ENCODE results near the gene HAX1. TPM values are rescaled to one million over a fixed set of nuclear protein-coding genes. Genes with fewer than 3 reads are reported as not detected.
A peak's percentile ranks its signal among the peaks of the same experiment; 100 is the strongest.
"Not testable (repeated sequence)": the region's sequence is repeated elsewhere in the genome, so short reads cannot be mapped to it uniquely, and the experiment has no call there.

HAX1 gene
- 53.8 and 68.1 TPM in 2 replicates for total RNA-seq

GRCh38 chr1:154272217-154272998 lies at the start of gene HAX1:
TSS of gene HAX1 (plus strand) at chr1:154272629. CDS start at chr1:154272724, 95 bp downstream.
- DNase-seq (ENCODE audit: extremely low read depth, low read depth, low spot score), result peak; percentile 90

GRCh38 chr1:154222918-154223317 lies 49.5 kb upstream of the HAX1 start:
- no peak for DNase-seq (ENCODE audit: extremely low read depth, low read depth, low spot score)

DNA sequence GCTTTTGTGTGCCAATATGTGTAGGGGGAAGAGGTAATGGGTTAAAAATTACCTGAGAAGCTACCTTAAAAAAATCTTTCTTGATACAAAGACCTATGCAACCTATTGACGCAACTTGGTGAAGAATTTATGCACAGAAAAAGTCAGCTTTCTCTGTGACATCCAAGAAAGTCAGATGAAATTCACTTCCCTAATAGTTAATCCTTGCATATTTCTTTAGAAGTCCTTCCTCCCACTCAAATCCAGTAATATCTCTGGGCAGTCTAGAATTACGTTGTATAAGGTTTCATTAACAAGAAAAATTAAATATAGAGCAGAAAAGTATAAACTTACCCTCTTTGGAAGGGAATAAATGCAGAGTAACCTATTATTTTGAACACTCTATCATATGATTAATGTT lies 48.8 kb upstream of the HAX1 start:
- DNase-seq (ENCODE audit: extremely low read depth, low read depth, low spot score), result no peak

GRCh38 chr1:154225370-154225769 lies 47.1 kb upstream of the HAX1 start:
- no peak for DNase-seq (ENCODE audit: extremely low read depth, low read depth, low spot score)

DNA sequence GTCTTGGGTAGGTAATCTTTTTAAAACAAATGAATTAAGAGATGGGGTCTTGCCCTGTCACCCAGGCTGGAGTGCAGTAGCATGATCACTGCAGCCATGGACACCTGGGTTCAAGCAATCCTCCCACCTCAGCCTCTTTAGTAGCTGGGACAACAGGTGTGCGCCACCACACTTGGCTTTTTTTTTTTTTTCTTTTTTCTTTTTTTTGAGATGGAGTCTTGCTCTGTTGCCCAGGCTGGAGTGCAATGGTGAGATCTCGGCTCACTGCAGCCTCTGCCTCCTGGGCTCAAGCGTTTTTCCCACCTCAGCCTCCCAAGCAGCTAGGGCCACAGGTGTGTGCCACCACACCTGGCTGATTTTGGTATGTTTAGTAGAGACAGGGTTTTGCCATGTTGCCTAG lies 41.3 kb upstream of the HAX1 start:
- not testable (repeated sequence) for DNase-seq (ENCODE audit: extremely low read depth, low read depth, low spot score)

DNA sequence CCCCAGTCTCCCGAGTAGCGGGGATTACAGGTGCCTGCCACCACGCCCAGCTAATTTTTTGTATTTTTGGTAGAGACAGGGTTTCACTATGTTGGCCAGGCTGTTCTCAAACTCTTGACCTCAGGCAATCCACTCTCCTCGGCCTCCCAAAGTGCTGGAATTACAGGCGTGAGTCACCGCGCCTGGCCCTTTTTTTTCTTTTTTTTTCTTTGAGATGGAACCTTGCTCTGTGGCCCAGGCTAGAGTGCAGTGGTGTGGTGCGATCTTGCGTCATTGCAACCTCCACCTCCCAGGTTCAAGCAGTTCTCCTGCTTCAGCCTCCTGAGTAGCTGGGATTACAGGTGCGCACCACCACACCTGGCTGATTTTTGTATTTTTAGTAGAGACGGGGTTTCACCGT lies 39.3 kb upstream of the HAX1 start:
- not testable (repeated sequence) for DNase-seq (ENCODE audit: extremely low read depth, low read depth, low spot score)

DNA sequence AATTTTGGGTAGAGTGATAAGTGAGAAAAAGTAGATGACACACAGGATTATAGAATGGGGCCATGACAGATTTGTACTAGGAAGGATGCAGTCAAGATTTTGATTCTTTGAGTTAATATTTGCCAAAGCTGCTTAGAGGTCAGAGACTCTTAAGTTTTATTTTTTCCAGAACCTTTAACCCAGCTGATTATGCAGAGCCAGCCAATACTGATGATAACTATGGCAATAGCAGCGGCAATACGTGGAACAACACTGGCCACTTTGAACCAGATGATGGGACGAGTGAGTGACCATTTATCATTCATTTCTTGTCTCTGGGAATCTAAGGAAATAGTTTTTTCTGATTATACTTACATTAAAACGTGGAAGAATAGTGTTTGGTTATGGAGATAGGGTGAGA lies 35.6 kb upstream of the HAX1 start:
- no peak for DNase-seq (ENCODE audit: extremely low read depth, low read depth, low spot score)

DNA sequence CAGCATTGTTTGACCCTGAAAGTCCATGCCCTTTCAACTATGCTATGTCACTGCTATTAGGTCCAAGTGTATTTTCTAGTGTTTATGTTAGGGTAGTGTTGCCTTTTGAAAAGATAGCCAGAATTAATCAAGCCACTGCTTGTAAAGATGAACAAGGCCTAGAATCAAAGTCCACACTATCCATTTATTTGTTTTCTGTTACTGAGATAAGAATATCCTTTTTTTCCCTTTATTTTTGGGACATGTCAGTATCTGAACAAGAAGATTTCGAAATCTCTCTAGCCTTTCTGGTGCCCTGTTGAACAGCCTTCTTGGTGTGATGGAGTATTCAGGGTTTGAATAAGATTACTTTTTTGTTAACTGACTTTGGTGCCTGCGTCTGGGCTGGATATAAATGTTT lies 35.0 kb upstream of the HAX1 start:
- DNase-seq (ENCODE audit: extremely low read depth, low read depth, low spot score), result no peak

- DNase-seq (ENCODE audit: extremely low read depth, low read depth, low spot score), result no peak
Measured at GRCh38 chr1:154237880-154238506, 34.4 kb upstream of the HAX1 start.

DNA sequence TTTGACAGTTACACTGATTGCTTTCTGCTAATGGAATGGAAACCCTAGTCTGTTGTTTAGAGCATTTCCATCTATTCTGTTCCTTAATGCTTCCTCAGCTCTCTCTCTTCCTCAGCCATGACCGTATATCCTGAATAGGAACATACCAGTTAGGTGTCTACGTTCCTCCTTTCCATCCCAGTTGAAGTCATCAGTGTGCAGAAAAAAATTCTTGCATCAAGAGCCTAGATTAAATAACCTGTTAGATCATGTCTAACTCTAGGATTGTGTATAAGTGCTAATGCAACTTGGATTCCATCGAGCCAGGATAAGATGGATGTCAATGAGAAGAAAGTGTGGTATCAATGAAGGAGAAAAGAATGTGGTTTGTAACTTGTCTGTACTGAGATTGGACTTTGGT lies 32.9 kb upstream of the HAX1 start:
- no peak for DNase-seq (ENCODE audit: extremely low read depth, low read depth, low spot score)

DNA sequence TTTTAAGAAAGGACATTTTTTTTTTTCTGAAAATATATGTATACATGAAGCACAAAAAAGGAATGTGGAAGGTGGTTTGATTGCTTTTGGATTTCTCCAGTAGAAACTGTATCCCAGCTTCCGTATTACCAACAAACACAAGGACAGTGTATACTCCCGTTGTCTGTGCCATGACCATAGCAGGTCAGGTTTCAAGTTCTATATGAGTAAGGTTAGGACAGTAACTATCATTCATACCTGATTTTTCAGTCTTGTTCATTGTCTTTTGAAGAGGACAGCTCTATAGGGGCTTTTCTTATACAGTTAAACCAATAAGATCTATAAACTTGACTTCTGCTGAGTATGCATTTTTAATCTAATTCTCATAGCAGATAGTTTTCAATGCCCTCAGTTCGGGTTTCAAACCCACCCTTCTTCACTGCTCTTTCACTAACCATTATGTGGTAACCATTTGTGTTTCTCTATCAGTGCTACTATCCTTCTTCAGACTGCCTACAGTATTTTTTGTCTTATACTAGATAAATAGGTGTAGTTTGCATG lies 32.1 kb upstream of the HAX1 start:
- DNase-seq (ENCODE audit: extremely low read depth, low read depth, low spot score), result no peak

DNA sequence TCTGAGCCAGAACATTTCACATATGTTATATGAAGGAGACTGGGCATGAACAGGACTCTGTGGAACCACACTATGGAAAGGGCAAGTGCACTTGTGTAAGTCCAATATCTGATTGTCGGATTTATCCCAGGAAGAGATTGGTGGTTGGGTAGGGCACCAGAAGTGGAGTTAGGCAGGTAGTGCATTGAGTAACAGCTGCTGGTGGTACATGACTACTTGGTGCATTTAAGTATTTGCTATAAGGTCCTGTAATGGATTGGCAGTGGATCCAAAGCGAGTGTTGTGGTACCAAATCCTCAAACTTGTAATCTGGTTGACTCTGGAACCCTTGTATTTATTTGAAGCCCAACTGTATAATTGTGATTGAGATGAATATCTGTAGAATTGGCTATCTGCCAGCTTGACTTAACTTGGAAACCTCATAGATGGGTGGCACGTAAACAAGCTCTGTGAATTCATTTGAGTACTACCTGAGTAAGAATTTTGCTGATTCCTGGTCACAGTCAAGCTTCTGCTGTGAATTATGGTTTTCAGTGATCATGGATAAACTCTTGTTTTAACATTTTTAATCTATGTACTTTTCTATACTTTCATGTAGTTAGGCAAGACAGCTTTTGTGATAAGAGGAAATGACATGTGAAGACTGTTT lies 30.6 kb upstream of the HAX1 start:
- DNase-seq (ENCODE audit: extremely low read depth, low read depth, low spot score), result no peak

GRCh38 chr1:154253671-154254070 lies 18.8 kb upstream of the HAX1 start:
- no peak for DNase-seq (ENCODE audit: extremely low read depth, low read depth, low spot score)

DNA sequence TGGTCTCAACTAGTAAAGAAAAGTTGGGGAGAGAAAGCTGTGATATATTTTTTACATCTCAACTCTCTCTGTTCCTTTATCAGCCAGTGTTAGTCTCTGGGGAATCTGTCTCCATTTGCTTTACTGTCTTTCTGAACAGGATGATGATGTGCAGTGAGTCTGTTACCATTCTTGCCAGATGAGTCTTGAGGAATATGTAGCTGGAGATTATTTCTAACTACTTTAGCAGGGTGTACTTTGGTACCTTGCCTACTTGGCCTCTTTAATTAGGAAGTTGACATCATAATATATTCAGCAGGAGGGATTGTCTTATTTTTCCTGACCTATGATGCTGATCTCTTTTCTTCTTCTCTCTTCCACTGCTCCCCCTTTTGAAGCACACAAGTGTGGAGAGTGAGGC lies 15.7 kb upstream of the HAX1 start:
- DNase-seq (ENCODE audit: extremely low read depth, low read depth, low spot score), result no peak

DNA sequence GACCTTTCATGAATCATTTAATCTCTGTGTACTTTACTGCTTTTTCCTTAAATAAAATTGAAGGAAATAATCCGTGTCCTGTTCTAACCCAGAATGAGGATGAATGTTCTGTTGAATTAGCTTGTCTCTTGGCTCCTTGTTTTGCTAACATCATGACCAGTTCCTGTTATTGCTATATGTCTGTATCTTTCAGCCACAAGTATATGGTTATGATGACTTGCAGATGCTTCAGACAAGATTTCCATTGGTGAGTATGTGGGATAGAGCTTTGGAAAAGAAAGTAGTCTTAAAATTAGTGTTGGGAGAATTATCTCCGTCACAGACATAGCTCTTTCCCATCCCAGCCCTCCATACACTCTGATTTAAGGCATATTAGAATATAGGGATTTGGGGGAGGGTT lies 13.6 kb upstream of the HAX1 start:
- DNase-seq (ENCODE audit: extremely low read depth, low read depth, low spot score), result no peak

DNA sequence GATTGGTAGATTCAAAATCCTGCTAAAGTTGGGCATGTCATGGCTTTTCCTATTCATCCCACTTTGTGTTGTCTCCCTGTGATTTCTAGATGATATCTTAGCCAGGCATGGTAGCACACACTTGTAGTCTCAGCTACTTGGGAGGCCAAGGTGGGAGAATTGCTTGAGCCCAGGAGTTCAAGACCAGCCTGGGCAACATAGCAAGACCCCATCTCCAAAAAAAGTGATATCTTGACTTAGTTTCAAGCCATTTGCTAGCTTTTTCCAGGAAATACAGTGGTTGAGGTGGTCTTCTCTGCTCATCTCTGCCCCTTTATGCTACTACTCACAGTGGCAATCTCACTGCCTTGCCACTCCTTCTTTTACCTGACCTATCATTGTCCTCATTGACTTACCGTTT lies 12.3 kb upstream of the HAX1 start:
- no peak for DNase-seq (ENCODE audit: extremely low read depth, low read depth, low spot score)

- DNase-seq (ENCODE audit: extremely low read depth, low read depth, low spot score), result no peak
Measured at GRCh38 chr1:154263465-154264332, 8.7 kb upstream of the HAX1 start.

GRCh38 chr1:154264454-154264853 lies 8.0 kb upstream of the HAX1 start:
- no peak for DNase-seq (ENCODE audit: extremely low read depth, low read depth, low spot score)

- DNase-seq (ENCODE audit: extremely low read depth, low read depth, low spot score), result no peak
Measured at GRCh38 chr1:154265586-154265985, 6.8 kb upstream of the HAX1 start.

DNA sequence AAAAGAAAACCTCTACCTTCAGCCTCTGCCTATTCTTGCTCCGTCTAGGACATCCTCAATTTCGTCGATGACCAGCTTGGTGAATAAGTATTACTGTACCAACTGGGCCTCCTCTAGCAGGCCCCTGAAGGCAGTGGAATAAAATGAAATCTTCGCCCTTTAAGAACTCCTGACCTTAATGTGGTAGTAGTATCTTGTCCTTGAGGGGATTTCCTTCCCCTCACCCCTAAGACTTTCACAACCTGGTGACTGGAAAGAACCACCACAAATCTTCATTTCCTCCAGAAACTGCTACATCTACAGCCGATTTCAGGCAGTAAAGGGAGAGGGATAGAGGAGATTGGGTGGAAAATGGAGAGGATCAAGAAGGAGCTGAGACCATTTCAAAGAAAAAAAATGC lies 1.6 kb upstream of the HAX1 start:
- no peak for DNase-seq (ENCODE audit: extremely low read depth, low read depth, low spot score)
